Mesendoderm (in vitro differentiated cells): ENCODE measurements around the gene HPS3. TPM values are rescaled to one million over a fixed set of nuclear protein-coding genes. Genes with fewer than 3 reads are reported as not detected.
"Not testable (repeated sequence)": the region's sequence is repeated elsewhere in the genome, so short reads cannot be mapped to it uniquely, and the experiment has no call there.

Experiments
- DNase-seq: peaks from one replicate; pipeline ENCODE4 v3.0.0; 2013
- H2AK5ac ChIP-seq: 2 replicates; pipeline ENCODE4 v1.6.1; 2013; ENCODE audit warnings: low read length, inconsistent platforms
- H2BK120ac ChIP-seq: 2 replicates; pipeline ENCODE4 v1.6.1; 2013; ENCODE audit warnings: low read depth, mild to moderate bottlenecking, low read length, moderate library complexity, mixed read lengths
- H2BK15ac ChIP-seq: replicated peaks from 2 replicates; pipeline ENCODE4 v1.6.1; 2013; ENCODE audit warnings: low read depth, mild to moderate bottlenecking, moderate library complexity
- H2BK5ac ChIP-seq: 2 replicates; pipeline ENCODE4 v1.6.1; 2013; ENCODE audit warnings: low read length, inconsistent platforms
- H3K18ac ChIP-seq: 2 replicates; pipeline ENCODE4 v1.6.1; 2013; ENCODE audit warnings: mild to moderate bottlenecking, low read length, mixed read lengths
- H3K23ac ChIP-seq: one replicate; pipeline ENCODE4 v1.6.1; 2013; ENCODE audit warnings: low read length
- H3K27ac ChIP-seq: 2 replicates; pipeline ENCODE4 v1.5.1; 2013; ENCODE audit warnings: low read depth, mild to moderate bottlenecking, inconsistent platforms, low read length, moderate library complexity
- H3K27me3 ChIP-seq: 2 replicates; pipeline ENCODE4 v1.6.1; 2013; ENCODE audit warnings: low read length, control low read depth, mild to moderate bottlenecking, inconsistent platforms; ENCODE audit not compliant: insufficient read depth, poor library complexity
- H3K36me3 ChIP-seq: 2 replicates; pipeline ENCODE4 v1.6.1; 2013; ENCODE audit warnings: low read length, inconsistent platforms; ENCODE audit not compliant: control insufficient read depth, insufficient read depth
- H3K4ac ChIP-seq: one replicate; pipeline ENCODE4 v1.6.1; 2013; ENCODE audit warnings: low read depth, mild to moderate bottlenecking, low read length, moderate library complexity
- H3K4me1 ChIP-seq: 2 replicates; pipeline ENCODE4 v1.6.1; 2013; ENCODE audit warnings: low read depth, low read length, inconsistent platforms; ENCODE audit not compliant: control insufficient read depth
- H3K4me2 ChIP-seq: 2 replicates; pipeline ENCODE4 v1.6.1; 2013; ENCODE audit warnings: low read length
- H3K4me3 ChIP-seq: 2 replicates; pipeline ENCODE4 v1.5.1; 2013; ENCODE audit warnings: mild to moderate bottlenecking, low read length
- H3K56ac ChIP-seq: one replicate; pipeline ENCODE4 v1.6.1; 2013; ENCODE audit warnings: low read length
- H3K79me1 ChIP-seq: 2 replicates; pipeline ENCODE4 v1.6.1; 2013; ENCODE audit warnings: low read length, inconsistent platforms
- H3K79me2 ChIP-seq: 2 replicates; pipeline ENCODE4 v1.6.1; 2013; ENCODE audit warnings: mild to moderate bottlenecking, low read length; ENCODE audit not compliant: control insufficient read depth, insufficient read depth
- H3K9ac ChIP-seq: 2 replicates; pipeline ENCODE4 v1.6.1; 2013; ENCODE audit warnings: low read length, inconsistent platforms
- H4K5ac ChIP-seq: one replicate; pipeline ENCODE4 v1.6.1; 2013; ENCODE audit warnings: low read length
- H4K8ac ChIP-seq: one replicate; pipeline ENCODE4 v1.6.1; 2013; ENCODE audit warnings: low read depth, mild to moderate bottlenecking, control low read depth, low read length, moderate library complexity
- WGBS: extraction: QIAGEN DNeasy Blood & Tissue Kit; methylation state at CpG from one replicate; pipeline ENCODE4 v1.1.7; 2013; ENCODE audit warnings: low lambda C conversion rate, missing lambda C conversion rate; ENCODE audit not compliant: insufficient coverage; ENCODE audit errors: extremely low coverage; 5-methylcytosine and 5-hydroxymethylcytosine counted together
- small RNA-seq: library from polyadenylated mRNA; stranded (forward); fragments of <200 nt; extraction: miRNeasy Mini kit (QIAGEN cat#:217004); gene quantifications from one replicate; pipeline ENCODE3, GENCODE V24; 2013; ENCODE audit not compliant: insufficient read depth

HPS3 gene

GRCh38 chr3:149216193-149216869 is 86.9 kb downstream of the HPS3 start:
- Histone ChIP-seq H3K79me1 (no peaks in the 10 kb centered on the region), H3K18ac (peak overlapping the region; percentile 28), H3K79me2 (no peaks in the 10 kb centered on the region), H3K4me3 (no peak overlapping the region), H2BK120ac (no peak overlapping the region), H3K4ac (no peak overlapping the region), H3K4me1 (no peaks in the 10 kb centered on the region), H3K27me3 (no peaks in the 10 kb centered on the region), H4K8ac (no peak overlapping the region), H2AK5ac (no peak overlapping the region), H2BK5ac (no peak overlapping the region), H3K36me3 (no peaks in the 10 kb centered on the region), H2BK15ac (no peak overlapping the region), H3K56ac (no peak overlapping the region), H3K9ac (no peak overlapping the region), H3K27ac (no peak overlapping the region), H3K4me2 (no peak overlapping the region), H4K5ac (no peak overlapping the region), H3K23ac (no peak overlapping the region)
- no peak for DNase-seq
- WGBS: no CpG with 5 or more reads among the region's 4 CpGs

GRCh38 chr3:149217347-149217746 is 87.9 kb downstream of the HPS3 start:
- H3K18ac ChIP-seq: no peak overlapping the region
- H4K8ac ChIP-seq: no peak overlapping the region
- no peak for DNase-seq
- no CpG with 5 or more reads among the region's 5 CpGs for WGBS
- no peaks in the 10 kb centered on the region for H3K4me1 ChIP-seq
- H3K9ac ChIP-seq: no peak overlapping the region
- H3K4me2 ChIP-seq: no peak overlapping the region
- no peaks in the 10 kb centered on the region for H3K79me1 ChIP-seq
- no peak overlapping the region for H3K4me3 ChIP-seq
- H2BK5ac ChIP-seq: no peak overlapping the region
- no peak overlapping the region for H3K23ac ChIP-seq
- H2AK5ac ChIP-seq: no peak overlapping the region
- H3K56ac ChIP-seq: no peak overlapping the region
- no peaks in the 10 kb centered on the region for H3K36me3 ChIP-seq
- H2BK120ac ChIP-seq: no peak overlapping the region
- H4K5ac ChIP-seq: no peak overlapping the region
- no peaks in the 10 kb centered on the region for H3K79me2 ChIP-seq
- no peak overlapping the region for H2BK15ac ChIP-seq
- H3K27me3 ChIP-seq: no peaks in the 10 kb centered on the region
- no peak overlapping the region for H3K4ac ChIP-seq
- no peak overlapping the region for H3K27ac ChIP-seq

DNA sequence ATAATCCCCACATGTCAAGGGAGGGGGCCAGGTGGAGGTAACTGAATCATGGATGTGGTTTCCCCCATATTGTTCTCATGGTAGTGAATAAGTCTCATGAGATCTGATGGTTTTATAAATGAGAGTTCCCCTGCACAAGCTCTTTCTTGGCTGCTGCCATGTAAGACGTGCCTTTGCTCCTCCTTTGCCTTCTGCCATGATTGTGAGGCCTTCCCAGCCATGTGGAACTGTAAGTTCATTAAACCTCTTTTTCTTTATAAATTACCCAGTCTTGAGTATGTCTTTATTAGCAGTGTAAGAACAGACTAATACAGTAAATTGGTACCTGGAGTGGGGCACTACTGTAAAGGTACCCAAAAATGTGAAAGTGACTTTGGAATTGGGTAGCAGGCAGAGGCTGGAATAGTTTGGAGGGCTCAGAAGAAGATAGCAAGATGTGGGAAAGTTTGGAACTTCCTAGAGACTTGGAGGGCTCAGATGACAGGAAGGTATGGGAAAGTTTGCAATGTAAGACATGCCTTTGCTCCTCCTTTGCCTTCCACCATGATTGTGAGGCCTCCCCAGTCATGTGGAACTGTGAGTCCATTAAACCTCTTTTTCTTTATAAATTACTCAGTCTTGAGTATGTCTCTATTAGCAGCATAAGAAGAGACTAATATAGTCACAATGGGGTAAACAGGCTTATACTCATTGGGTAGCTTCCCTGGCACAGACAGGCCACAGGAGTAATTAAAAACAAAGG is 90.1 kb downstream of the HPS3 start:
- not testable (repeated sequence) for H3K9ac ChIP-seq, H3K79me2 ChIP-seq, H2AK5ac ChIP-seq, H4K5ac ChIP-seq, H3K79me1 ChIP-seq, H3K18ac ChIP-seq, H3K4me1 ChIP-seq, H3K27ac ChIP-seq, H3K4ac ChIP-seq, H2BK120ac ChIP-seq, H2BK15ac ChIP-seq, H3K4me2 ChIP-seq, DNase-seq, H3K27me3 ChIP-seq, H3K4me3 ChIP-seq, H2BK5ac ChIP-seq, H3K23ac ChIP-seq, H3K36me3 ChIP-seq, H3K56ac ChIP-seq
- WGBS: no CpG with 5 or more reads among the region's 1 CpG
- peak overlapping the region; percentile 56 for H4K8ac ChIP-seq

GRCh38 chr3:149221783-149222517 is 92.5 kb downstream of the HPS3 start, which contains the start of gene CP:
Gene CP, minus strand, starts transcription at chr3:149221829. Its CDS starts 37 bp downstream, at chr3:149221792.
- no peak within 1 kb of the TSS for H2AK5ac ChIP-seq
- no peak within 1 kb of the TSS for H3K18ac ChIP-seq
- H3K36me3 ChIP-seq: no peaks in the 10 kb centered on the region
- WGBS: no CpG with 5 or more reads among the region's 3 CpGs
- no peak within 1 kb of the TSS for H2BK15ac ChIP-seq
- no peak within 1 kb of the TSS for H3K27ac ChIP-seq
- no peak within 1 kb of the TSS for H3K23ac ChIP-seq
- H3K79me2 ChIP-seq: no peaks in the 10 kb centered on the region
- no peak within 1 kb of the TSS for H3K4me2 ChIP-seq
- no peak within 1 kb of the TSS for H2BK5ac ChIP-seq
- no peak within 1 kb of the TSS for H3K4ac ChIP-seq
- H3K9ac ChIP-seq: no peak within 1 kb of the TSS
- no peak within 1 kb of the TSS for H4K8ac ChIP-seq
- H2BK120ac ChIP-seq: no peak within 1 kb of the TSS
- H3K4me3 ChIP-seq: no peak within 1 kb of the TSS
- no peak for DNase-seq
- no peaks in the 10 kb centered on the region for H3K4me1 ChIP-seq
- no peaks in the 10 kb centered on the region for H3K27me3 ChIP-seq
- H4K5ac ChIP-seq: no peak within 1 kb of the TSS
- no peak within 1 kb of the TSS for H3K56ac ChIP-seq
- no peaks in the 10 kb centered on the region for H3K79me1 ChIP-seq

Small RNAs within 50 kb of the gene (small RNA-seq; reads per million reads assigned to genes)
- not detected for gene RF00019
